Hematopoietic multipotent progenitor cell treated with erythropoietin and hydrocortisone succinate and interleukin-3 and kit ligand, for 4 days (in vitro differentiated cells): Measurements from ENCODE around the gene AQP2.

ENCODE experiments used
- DNase-seq: peaks from one replicate; pipeline ENCODE4 v3.0.0-alpha.2; 2015

The AQP2 gene

DNA sequence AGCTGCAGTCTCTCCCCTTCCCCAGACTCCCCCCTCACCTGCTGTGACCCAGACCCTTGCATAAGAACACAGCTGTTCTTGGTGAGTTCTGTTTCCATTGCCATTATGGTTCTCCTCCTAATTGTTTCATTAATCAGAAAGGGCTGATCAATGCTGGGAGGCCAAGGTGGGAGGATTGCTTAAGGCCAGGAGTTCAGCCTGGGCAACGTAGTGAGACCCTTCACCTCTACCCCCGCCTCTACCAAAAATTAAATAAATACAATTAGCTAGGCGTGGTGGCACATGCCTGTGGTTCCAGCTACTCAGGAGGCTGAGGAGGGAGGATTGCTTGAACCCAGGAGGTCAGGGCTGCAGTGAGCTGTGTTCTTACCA lies 29.6 kb upstream of the AQP2 start:
- DNase-seq: no peak

DNA sequence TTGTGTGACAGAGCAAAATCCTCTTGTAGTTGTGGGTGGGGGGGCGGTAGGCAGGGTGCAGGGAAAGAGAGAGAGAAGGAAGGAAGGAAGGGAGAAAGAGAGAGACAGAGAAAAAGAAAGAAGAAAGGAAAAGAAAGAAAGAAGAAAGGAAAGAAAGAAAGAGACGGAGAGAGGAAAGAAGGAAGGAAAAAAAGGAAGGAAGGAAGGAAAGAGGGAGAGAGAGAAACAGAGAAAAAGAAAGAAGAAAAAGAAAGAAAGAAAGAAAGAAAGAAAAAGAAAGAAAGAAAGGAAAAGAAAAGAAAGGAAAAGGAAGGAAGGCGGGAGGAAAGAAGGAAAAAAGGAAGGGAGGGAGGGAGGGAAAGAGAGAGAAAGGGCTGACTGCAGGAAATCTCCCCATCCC lies 29.2 kb upstream of the AQP2 start:
- no peak for DNase-seq

DNA sequence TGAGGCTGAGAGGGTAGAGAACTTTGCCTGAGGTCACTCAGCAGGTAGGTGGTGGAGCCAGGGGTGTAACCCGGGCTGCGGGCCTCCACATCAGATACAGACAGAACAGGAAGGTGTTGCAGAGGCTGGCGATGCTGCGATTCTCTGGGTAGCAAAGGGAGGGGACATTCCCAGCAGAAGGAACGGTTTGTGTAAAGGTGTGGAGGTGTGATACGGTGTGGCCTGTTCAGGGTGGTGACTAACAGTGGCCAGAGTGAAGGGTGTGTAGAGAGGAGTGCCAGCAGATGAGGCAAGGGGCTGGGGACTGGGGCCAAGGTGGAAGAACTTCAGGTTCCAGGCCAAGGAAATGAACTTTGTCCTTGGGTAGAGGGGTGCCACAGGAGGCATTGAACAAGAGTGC lies 28.6 kb upstream of the AQP2 start:
- DNase-seq: no peak

DNA sequence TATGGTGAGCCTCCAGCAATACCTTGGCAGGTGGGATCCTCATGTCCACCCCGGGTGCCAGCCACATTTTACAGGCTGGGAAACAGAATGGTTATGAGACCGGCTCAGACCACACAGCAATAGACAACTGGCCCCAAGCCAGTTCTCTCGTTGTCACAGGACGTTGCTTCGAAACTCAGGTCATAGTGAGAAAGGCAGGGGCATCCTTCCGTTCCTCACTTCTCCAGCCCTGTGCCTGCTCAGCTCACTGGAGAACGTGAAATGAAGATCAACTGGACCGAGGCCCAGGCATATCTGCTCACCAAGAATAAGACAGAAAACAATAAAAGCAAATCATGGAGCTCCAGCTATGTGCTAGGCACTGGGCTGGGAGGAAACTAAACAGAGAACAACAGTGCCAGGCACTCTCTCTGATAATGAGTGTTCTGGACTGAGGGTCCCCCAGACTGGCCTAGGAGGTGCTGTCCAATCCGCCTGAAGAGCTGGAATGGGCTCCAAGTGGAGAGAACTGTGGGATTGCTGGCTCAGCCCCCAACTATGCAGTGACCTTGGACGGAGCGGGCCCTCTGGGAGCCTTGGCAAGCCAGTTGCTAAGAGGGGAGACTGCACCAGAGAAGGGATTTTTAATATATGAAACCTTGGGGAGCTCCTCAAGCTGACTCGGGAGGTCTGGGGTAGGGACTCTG lies 28.0 kb upstream of the AQP2 start:
- no peak for DNase-seq

DNA sequence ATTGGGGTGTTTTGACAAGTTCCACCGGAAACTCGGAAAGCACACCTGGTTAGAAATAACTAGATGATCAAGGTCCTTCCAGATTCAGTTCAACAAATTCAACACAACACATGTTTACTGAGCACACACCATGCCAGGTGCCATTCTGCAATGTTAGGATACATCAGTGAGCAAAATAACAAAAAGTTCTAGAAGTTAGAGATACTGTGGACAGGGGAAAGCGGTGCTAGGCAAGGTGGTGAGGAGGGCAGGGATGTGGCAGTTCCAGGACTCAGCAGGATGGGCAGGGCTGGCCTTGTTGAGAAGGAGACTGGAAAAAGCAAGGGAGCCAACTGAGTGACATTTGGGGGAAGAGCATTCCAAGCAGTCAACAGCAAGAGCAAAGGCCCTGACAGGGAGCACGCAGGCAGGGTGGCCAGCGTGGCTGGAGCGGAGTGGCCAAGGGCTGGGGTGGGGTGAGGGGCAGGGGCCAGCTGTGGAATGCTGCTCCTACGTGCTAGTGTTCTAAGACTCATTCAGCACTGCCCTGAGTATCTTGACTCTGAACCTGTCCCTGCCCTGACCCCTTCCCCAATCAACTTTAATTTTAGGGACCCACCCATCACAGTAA lies 27.4 kb upstream of the AQP2 start:
- no peak for DNase-seq

DNA sequence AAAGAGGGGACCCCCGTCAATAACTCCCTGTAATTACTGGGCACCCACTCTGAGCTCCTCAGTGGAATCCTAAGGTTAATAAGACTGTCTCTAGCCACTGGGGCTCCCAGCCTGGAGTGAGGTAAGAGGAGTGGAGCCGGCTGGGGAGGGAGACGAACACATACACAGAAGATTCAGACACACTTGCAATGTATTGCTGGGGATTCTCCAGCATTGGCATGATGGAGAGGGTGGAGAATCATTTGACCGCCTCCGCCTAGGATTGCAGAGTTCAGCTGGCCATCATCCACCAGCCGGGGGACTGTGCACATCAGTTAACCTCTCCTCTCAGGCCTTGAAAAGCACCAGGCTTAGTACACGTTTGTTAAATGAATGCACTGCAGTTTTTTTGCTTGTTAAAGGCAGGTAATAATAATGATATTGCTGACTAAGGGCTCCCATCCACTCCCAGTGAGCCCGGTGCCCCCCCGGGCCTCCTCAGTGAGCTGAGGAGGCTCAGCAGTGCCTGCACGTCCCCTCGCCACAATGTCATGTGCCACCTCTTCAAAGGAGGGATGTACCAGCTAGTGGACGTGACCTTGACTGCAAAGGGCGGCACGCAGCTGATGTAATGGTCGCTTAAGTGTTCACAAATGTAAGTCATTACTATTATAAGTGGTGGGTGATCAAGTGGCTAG lies 26.5 kb upstream of the AQP2 start:
- no peak for DNase-seq

DNA sequence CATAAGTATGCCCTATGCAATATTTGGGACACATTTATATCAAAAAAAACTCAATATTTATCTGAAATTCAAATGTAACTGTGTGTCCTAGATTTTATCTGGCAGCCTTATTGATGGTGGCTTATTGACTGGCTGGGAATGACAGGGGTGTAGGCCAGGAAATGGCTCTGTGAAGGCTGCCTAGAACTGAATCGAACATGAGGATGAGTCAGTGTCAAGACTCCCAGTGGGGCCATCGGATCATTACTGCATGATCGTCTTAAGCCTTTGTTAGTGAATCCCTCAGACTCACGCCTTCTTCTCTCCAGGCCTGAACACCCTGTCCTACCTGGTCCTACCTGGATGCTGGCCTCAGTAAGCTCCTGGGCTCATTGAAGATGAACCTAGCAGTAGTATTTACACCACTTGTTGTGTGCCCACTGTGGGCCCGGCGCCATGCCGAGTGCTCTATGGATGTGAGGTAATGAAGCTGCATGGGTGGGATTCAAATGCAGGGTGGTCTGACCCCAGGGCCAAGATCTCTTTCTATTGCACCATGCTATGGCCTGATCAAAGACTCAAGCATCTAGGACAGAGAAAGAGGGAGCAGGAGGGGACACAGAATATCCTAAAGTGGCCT lies 25.8 kb upstream of the AQP2 start:
- DNase-seq: no peak

DNA sequence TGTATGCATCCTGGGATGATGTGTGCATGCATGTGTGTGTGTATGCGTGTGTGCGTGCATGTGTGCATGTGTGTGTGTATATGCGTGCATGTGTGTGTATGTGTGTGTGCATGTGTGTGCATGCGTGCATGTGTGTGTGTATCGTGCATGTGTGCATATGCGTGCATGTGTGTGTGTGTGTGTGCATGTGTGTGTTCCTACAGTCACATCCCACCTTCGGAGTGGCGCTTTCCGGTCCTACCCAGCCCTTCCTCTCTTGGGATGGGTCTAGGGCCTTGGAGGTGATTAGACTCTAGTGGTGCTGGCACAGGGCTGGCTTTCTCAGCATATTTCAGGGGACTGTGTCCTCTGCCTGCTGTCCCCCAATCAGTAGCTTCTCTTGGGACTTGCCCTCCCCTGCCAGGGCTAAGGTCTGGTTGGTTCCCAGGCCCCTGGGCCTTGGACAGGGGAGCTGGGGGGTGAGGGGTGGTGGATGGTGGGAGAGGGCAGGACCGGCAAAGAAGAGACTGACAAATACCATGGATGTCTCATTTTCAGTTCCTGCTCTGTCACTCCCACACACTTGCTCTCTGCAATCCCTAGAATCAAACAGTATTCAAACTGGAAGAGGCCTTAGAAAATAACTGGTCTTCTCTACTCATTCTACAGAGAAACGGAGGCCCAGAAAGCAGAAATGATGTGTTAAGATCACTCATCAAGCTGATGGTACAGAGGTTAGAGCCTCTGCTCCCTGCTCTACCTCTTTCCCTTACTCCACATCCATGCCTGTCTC lies 24.9 kb upstream of the AQP2 start:
- no peak for DNase-seq

DNA sequence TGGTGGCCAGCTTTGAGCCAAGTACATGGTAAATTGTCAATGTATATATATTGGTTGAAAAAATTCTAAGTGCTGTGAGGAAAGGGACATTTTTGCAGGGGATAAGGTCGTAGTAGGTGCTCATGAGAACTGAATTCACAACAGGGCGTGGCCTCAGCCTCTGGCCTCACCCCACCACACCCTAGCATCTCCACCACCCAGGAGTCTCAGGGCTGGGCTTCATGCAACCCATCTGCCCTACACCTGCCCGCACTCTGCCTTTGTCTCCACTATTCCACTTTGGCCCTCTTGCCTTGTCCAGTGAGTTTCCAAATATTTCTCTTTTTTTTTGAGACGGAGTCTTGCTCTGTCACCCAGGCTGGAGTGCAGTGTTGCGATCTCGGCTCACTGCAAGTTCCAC lies 22.1 kb upstream of the AQP2 start:
- no peak for DNase-seq

DNA sequence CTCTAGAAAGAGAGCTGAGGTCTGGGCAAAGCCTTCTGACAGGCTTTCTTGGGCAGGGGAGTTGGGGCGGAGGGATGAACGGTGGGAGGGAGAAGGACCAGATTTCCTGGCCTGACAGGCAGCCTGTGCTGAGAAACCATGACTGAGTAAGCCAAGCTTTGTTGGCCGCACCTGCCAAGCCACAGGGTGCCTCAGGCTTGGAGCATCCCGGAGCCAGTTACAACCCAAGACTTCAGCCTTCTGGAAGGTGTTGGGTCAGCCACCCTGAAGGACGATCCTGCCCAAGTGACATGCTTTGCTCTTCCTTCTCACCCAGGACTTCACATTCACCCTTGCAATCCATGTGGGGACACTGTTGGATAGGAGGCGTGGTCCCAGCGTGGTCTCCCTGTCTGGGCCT lies 21.0 kb upstream of the AQP2 start:
- no peak for DNase-seq

DNA sequence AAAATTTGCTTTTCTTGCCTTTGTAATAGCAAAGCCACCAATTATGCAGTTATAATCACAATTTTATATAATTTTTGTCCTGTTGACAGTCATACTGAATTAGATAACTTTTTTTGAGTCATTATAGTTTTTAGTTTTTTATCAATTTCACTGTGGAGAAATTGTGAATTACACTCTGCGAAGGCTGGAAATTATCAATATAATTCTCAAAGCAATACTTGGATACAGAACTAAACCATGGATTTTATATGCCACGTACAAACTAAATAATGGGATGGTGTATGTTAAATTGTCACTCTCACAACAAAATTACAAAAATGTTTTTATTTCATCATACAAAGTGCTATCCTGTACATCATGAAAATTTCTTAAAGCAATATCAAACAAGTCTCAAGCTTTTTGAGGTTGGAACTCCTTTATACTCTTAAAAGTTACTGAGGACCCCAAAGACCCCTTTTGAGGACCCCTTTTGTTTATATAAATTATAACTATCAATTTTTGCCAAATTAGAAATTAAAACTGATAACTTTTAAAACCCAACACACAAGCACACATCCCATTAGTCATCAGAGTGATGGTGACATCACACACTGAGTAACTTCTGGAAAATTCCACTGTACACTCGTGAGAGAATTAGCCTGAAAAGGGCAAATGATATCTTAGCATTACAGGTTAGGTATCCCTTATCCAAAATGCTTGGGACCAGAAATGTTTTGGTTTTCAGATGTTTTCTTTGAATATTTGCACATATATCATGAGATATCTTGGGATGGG lies 19.8 kb upstream of the AQP2 start:
- no peak for DNase-seq

DNA sequence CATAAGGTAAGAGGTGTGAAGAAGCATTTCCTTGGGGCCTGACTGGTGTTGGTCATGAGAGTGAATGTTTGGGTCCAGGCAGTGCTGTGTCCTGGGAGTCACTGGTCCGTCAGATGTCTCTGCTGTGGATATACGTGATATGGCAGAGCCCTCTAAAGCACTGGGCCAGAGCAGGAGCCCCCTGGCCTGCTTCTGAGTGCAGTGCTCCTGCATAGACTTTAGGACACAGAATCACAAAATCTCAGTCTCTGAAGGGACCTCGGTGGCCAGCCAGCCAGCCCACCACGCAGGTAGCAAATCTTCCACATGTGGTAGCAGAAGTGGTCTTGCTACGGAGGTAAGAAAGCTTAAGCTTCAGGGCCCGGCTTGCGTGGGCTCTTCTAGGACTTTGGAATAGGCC lies 18.5 kb upstream of the AQP2 start:
- no peak for DNase-seq

DNA sequence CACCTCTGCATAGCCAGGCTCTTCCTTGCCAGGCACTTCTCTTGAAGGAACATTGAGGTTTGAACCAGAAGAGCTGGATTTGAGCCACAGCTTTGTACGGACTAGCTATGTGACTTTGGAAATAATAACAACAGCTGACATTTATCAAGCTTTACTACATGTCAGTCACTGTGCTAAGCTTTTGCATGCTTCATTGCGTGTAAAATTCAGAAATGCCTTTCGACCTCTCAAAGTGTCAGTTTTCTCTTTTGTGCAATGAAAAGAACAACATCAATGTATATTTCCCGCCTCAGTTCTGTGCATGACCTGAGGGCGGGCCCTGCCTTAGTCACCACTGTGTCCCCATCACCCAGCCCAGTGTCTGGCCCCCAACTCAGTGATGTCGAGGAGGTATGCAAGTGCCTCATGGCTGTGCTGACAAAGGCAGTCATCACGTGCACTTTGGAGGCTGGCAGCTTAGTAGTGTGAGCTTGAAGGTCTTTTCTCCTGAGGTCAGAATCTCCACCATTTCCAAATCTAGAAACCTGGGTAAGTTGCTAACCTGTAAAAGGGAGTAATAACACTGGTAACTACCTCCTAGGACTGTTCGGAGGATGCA lies 17.9 kb upstream of the AQP2 start:
- DNase-seq: no peak

DNA sequence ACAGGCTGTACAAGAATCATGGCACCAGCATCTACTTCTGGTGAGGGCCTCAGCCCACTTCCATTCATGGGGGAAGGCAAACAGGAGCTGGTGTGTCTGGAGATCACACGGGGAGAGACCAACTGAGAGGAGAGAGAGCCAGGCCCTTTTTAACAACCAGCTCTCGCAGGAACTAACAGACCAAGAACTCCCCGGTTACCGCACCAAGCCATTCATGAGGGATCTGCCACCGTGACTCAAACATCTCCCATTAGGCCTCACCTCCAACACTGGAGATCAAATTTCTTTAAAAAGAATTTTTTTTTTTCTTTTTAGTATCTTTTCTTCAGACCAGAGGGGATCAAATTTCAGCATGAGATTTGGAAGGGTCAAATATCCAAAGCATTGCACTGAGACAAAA lies 16.7 kb upstream of the AQP2 start:
- no peak for DNase-seq

DNA sequence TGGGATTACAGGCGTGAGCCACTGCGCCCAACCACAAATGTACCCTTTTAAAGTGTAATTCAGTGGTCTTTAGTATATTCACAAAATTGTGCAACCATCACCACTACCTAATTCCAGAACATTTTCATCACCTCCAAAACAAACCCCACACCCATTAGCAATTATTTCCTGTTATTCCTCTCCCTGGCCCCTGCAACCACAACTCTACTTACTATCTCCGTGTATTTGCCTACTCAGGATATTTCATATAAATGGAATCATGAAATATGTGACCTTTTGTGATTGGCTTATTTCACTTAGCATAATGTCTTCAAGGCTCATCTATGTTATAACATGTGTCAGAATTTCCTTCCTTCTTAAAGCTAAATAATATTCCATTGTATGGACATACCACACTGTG lies 16.0 kb upstream of the AQP2 start:
- no peak for DNase-seq

DNA sequence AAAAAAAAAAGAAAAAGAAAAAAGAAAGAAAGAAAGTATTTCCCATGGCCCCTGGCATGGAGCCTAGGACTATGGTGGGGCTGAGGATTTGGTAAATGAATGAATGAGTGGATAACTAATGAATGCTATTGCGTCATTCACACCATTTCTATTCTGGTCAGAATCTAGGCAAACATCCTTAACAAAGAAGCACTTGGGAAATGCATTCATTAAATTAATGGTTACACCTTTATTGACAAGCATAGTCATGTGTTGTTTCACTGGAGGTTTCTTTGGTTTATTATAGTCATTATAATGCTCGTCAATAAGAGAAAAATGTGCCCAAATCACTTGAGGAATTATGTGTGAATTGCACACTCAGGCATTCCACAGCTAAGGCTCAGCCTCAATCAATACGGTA lies 13.6 kb upstream of the AQP2 start:
- DNase-seq: no peak

DNA sequence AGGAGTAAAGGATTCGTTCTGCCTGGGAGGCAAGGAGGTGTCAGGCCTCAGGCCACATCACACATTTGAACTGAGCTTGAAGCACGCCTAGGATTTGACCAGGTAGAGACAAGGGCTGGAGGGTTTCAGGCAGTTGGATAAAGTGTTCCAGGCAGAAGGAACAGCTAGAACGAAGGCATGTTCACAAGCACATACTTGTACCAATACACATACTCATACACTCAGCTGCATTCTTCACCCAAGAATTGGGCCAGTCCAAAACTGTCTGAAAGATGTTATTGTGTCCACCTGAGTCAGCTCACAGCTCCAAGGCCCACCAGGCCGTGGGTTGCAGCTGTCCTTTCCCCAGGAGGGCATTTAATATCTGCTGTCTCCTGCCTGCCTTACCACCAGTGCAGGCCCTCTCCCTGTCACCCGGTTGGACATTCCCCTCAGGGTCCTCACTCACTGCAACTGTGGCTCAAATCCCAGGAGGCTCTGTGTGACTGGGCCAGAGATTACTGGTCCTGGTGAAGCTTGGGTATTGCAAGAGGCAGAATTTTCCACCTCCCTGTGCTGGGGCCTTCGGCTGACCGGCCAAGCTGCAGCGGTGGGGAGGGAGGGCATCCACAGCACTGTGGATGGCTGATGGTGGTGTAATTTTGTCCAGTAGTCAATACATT lies 12.8 kb upstream of the AQP2 start:
- no peak for DNase-seq

DNA sequence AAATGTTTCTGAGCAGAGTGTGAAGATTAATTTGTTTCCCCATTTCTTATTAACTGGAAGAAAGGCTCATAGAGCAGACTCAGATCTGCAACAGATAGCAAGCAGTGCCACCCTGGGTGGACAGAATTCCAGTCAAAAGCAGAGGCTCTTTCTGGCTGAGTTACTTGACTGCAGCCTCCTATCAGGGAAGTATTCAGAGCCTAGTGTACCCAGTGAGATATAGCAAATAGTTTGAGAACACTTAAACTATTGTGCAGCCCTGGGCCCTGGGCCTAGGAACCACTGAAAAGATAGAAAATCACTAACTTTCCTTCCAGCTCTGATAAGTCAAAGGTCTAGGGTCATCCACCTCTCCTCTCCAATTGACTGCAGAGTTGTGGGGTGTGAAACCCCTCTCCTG lies 11.2 kb upstream of the AQP2 start:
- no peak for DNase-seq

DNA sequence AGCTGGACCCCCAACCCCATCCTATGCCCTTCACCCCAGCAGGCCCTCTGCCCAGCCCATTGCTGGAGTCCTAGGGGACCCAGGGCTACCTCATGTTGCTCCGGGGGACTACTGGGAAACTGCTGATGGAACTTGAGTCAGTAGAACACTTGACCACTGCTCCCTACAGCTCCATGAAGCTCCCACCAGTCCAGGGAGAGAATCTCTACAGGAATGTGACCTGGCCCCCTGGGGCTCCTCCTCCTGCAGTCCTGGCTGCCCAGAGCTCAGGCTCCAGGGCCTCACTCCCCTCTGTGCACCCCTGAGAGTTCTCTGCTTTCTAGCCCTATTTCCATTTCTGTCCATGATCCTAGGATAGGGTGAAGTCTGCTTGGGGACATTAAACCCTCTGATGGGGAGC lies 10.8 kb upstream of the AQP2 start:
- DNase-seq: no peak

DNA sequence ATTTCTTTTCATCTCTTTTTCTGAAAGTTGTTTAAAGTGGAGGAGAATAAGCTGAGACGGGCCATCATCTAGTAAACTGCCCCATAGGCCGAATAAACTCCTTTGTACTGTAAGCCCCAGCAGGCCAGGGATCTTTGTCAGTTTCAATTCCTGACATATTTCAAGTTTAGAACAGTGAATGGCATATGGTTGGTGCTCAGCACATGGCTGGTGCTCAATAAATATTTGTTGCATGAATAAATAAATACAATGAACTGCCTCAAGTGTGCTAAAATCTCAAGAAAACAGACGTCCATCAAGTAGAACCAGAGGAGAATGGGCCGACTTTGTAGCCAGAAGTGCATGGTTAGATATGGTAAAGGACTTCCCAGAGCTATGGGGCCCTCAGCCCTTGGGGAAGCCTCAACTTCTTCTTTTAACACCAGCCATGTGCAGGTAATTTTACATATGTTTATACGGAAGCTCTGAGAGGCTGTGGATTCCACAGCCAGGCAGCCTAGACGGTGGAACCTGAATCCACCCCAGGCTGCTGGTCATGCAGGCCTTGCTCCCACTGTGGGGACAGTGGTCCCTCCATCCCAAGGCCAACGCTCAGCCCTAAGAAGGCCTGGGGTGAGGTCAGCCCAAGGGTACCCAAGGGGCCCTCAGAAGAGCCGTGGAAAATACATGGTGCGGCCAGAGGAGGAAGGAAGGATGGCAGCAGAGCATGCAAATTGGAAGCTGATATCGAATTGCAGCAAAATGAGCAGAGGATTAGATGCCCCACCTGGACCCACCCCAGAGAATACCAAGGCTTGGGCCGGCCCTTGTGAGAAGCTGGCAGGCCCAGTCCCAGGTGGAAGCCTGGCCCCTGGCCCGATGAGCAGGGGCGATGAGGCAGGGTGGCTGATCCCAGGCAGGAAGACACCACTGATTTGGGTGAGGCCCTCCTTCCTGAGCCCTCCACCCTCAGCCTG lies 8.7 kb upstream of the AQP2 start:
- no peak for DNase-seq

DNA sequence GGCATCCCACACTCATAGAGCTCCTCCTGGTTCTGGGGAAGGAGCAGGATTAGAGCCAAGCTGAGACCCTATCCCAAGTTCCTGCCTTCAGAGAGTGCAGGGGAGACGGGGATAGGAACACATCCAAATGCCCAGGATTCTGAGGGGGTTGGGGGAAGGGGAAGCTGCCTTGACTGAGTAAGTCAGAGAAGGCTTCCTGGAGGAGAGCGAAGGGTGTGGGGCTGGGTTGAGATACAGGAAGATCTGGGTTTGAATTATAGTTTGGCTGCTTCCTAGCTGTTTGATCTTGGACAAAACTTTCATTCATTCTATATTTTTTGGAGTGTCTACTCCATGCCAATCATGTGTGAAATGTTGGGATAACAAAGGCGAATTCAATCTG lies 8.0 kb upstream of the AQP2 start:
- DNase-seq: no peak
